ENCODE results near the gene VTI1B.
A peak's percentile ranks its signal among the peaks of the same experiment; 100 is the strongest.

- TF ChIP-seq CTCF (IDR thresholded peaks at IDR 0.05) (peak in 1 of 2 donors; percentile 17), POLR2AphosphoS5 (IDR thresholded peaks at IDR 0.05) (no peak)
Measured at GRCh38 chr14:67674139-67674479, 323 bp downstream of the VTI1B start.
